ENCODE measurements around the gene P4HA2.

GRCh38 chr5:132206782-132207181 is 20.9 kb downstream of the P4HA2 start:
- TF ChIP-seq CTCF (IDR thresholded peaks at IDR 0.05; ENCODE audit: poor library complexity) (no peak), EZH2 (IDR thresholded peaks at IDR 0.05; ENCODE audit: borderline replicate concordance) (no peak), EZH2phosphoT487 (IDR thresholded peaks at IDR 0.05; ENCODE audit: low read depth, severe bottlenecking, unreplicated experiment) (no peak)
